ENCODE data around the gene CBX1. TPM values are rescaled to one million over a fixed set of nuclear protein-coding genes. Genes with fewer than 3 reads are reported as not detected.
A peak's percentile ranks its signal among the peaks of the same experiment; 100 is the strongest.

CBX1 gene
- polyA plus RNA-seq, 1 donor (not counting 4 experiments of a cell fraction or from before 2014, with no cell fraction given) = 42.3 TPM

DNA sequence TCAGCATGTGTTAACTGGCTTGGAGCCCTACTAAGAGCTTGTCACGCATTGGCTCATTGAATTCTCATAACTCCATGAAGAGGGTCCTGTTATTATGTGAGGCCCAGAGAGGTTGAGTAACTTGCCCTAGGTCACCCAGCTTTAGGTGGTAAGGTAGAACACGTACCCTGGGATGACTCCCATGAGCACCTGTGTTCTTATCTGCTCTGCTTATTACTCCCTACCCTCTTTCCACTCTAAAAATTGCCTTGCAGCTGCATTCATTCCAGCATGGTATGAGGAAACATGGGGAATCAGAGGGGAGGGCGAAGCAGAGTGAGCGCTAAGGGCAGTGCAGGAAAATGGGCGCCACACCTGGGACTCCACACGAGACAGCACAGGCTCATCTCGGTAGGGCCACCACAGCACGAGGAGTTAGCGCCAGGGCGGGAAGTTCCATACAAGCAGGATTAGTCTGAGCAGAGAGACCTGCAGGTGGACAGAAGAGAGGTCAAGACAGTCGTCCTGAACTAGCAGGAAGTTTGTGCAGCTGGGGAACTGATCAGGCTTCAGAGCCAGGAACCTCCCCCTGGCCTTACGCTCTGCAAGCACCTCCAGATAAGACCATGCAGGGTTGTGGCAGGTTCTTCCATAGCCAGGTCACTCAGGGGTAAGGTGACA, 73.8 kb downstream of the CBX1 start:
- Histone ChIP-seq H3K9me1 (ENCODE audit: control insufficient read depth, extremely low read depth, insufficient read depth, low read length) (peaks cover 3% of the 10 kb centered on the region), H3K27me3 (ENCODE audit: control insufficient read depth, extremely low read depth, insufficient read depth, low read length) (no peaks in the 10 kb centered on the region), H2AFZ (ENCODE audit: control insufficient read depth, low read length) (no peak overlapping the region), H3K4me2 (ENCODE audit: control insufficient read depth, extremely low read depth, insufficient read depth, low read depth, low read length) (no peak overlapping the region), H3K9ac (ENCODE audit: control insufficient read depth, extremely low read depth, insufficient read depth, low read length) (no peak overlapping the region), H4K20me1 (ENCODE audit: control insufficient read depth, extremely low read depth, insufficient read depth, low read length) (no peaks in the 10 kb centered on the region), H3K79me2 (ENCODE audit: control insufficient read depth, insufficient read depth, low read length) (no peaks in the 10 kb centered on the region), H3K4me1 (ENCODE audit: control insufficient read depth, extremely low read depth, insufficient read depth, low read length) (peaks cover 48% of the 10 kb centered on the region), H3K9me3 (ENCODE audit: control insufficient read depth, low read depth, low read length) (no peaks in the 10 kb centered on the region), H3K36me3 (ENCODE audit: control insufficient read depth in 2 of 2, extremely low read depth in 1 of 2, insufficient read depth in 2 of 2, low read length in 2 of 2) (no peaks in the 10 kb centered on the region), H3K4me3 (ENCODE audit: control insufficient read depth in 2 of 3, extremely low read depth in 1 of 3, insufficient read depth in 2 of 3, low read depth in 1 of 3, low read length in 3 of 3) (no peak overlapping the region), H3K27ac (ENCODE audit: control insufficient read depth, insufficient read depth, low read length) (no peak overlapping the region)
- FAIRE-seq (no peak), DNase-seq (ENCODE audit: low read depth, low spot score) (no peak)
- TF ChIP-seq CTCF (optimal IDR thresholded peaks at IDR 0.05 in 1 of 3, IDR thresholded peaks at IDR 0.05 in 1 of 3, conservative IDR thresholded peaks at IDR 0.05 in 1 of 3; ENCODE audit: extremely low read depth in 1 of 3, insufficient read depth in 2 of 3, low read length in 3 of 3) = no peak
- TF ChIP-seq EZH2 (IDR thresholded peaks at IDR 0.05; ENCODE audit: low read length) = no peak
- dilution Hi-C loops (cut with MboI; ENCODE audit: extremely low pct_ligation_motif_present, low sequenced_read_pairs) = no loop called here

DNA sequence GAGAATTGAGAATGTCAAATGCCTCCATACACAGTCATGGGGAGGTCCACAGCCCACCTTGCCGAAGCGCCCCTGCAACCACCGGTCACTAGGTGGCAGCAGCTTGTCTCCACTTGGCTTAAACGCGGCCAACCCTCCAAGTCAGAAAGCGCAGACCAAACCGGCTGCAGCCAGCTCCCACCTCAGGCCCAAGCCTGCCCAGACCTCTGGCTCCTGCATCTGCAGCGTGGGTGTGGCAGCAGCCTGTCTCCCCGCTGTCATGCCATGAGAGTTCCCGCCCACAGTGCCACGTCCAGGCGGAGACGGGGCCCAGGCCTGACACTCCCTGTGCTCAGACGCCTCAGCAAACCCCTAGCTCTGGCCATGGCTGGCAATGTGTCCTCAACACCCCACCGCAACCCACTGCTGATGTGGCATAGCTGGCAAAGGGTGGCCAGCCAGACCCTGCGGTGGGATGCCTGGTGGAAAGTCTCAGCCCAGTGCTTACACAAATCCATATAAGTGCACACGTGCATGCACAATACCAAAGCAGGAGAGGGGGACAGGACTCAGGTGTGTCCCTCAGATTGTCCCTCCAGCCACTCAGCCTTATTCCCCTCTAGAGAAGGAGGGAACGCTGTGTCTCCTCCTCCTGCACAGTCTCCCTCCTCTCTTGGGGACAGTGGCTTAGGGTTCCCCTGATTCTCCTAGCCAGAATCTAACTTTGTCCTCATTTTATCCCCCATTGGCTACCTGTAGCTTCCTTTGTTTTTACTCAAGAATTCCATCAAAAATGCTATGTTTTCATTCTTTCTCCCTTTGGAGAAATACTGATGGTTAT, 74.6 kb downstream of the CBX1 start:
- Histone ChIP-seq H3K4me1 (ENCODE audit: control insufficient read depth, extremely low read depth, insufficient read depth, low read length) (peaks cover 48% of the 10 kb centered on the region), H3K9me3 (ENCODE audit: control insufficient read depth, low read depth, low read length) (no peaks in the 10 kb centered on the region), H4K20me1 (ENCODE audit: control insufficient read depth, extremely low read depth, insufficient read depth, low read length) (no peaks in the 10 kb centered on the region), H3K79me2 (ENCODE audit: control insufficient read depth, insufficient read depth, low read length) (no peaks in the 10 kb centered on the region), H3K27me3 (ENCODE audit: control insufficient read depth, extremely low read depth, insufficient read depth, low read length) (no peaks in the 10 kb centered on the region), H2AFZ (ENCODE audit: control insufficient read depth, low read length) (peak overlapping the region; percentile 66), H3K9ac (ENCODE audit: control insufficient read depth, extremely low read depth, insufficient read depth, low read length) (peak overlapping the region; percentile 59), H3K4me2 (ENCODE audit: control insufficient read depth, extremely low read depth, insufficient read depth, low read depth, low read length) (peak overlapping the region; percentile 97), H3K9me1 (ENCODE audit: control insufficient read depth, extremely low read depth, insufficient read depth, low read length) (peaks cover 3% of the 10 kb centered on the region), H3K4me3 (ENCODE audit: control insufficient read depth in 2 of 3, extremely low read depth in 1 of 3, insufficient read depth in 2 of 3, low read depth in 1 of 3, low read length in 3 of 3) (peak overlapping the region in 1 of 3 experiments; percentile 89), H3K36me3 (ENCODE audit: control insufficient read depth in 2 of 2, extremely low read depth in 1 of 2, insufficient read depth in 2 of 2, low read length in 2 of 2) (no peaks in the 10 kb centered on the region), H3K27ac (ENCODE audit: control insufficient read depth, insufficient read depth, low read length) (peak overlapping the region; percentile 85)
- FAIRE-seq (peak; percentile 76), DNase-seq (ENCODE audit: low read depth, low spot score) (peak; percentile 98)
- dilution Hi-C loops (cut with MboI; ENCODE audit: extremely low pct_ligation_motif_present, low sequenced_read_pairs) = no loop called here
- TF ChIP-seq CTCF (optimal IDR thresholded peaks at IDR 0.05 in 1 of 3, IDR thresholded peaks at IDR 0.05 in 1 of 3, conservative IDR thresholded peaks at IDR 0.05 in 1 of 3; ENCODE audit: extremely low read depth in 1 of 3, insufficient read depth in 2 of 3, low read length in 3 of 3) (peak; percentile 98 to 99 (median 98)), EZH2 (IDR thresholded peaks at IDR 0.05; ENCODE audit: low read length) (no peak)
